GM18505 (cell line): ENCODE measurements around the gene MPP3.

Experiments
- ATAC-seq: cut with Tn5 transposase; IDR thresholded peaks from one replicate; pipeline ENCODE4 v1.9.1; 2021; ENCODE audit not compliant: unreplicated experiment
- POLR2A ChIP-seq: IDR thresholded peaks from 4 replicates; pipeline ENCODE4 v1.6.1; 2011; ENCODE audit warnings: borderline replicate concordance; ENCODE audit not compliant: insufficient read depth, insufficient read length; ENCODE audit errors: extremely low read depth

The MPP3 gene

DNA sequence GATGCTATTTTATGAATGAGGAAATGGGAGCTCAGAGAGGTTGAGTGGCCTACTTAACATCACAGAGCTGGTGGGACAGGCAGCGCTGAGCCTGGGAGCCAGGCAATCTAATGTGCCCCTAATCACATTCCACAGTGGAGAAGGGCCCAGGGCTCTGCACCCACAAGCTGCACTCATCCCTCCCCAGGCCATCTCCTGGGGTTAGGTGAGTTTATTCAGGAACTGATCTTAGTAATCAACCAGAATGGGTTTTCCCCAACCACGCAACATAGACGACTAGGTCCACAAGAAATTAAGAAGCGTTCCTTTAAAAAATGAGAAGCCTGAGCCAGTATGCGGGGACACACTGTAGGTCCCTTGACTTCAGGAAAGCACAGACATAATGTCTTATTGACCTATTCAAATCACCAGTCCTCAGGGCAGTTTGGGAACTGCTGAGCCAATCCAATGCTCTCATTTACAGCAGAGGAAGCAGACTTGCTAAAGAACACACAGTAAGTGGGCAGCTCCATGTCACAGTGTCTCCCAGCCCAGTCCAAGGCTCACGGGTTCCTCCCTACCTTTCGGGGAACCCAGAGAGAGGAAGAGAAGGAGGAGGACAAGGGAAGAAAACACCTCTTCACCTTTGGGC is 2.3 kb downstream of the MPP3 start:
- no peak for TF ChIP-seq POLR2A
- no peak for ATAC-seq

DNA sequence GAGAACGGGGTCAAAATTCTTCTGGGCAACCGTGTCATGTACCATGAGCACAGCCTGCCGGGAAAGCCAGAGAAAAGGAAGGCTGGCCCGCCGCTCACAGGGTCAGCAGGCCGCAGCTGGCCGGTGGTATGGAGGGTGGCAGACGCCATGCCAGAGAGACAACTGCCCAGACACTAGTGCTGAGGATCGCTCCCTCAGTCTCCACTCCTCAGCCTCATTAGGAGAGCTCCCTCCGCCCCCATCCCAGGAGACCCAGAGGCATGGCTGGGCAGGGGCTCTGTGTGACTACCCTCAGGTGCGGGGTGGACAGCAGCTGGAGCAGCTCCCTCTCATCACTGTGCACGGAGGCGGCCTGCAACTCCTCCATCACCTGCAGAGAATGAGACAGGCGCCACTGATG is 3.2 kb downstream of the MPP3 start:
- no peak for TF ChIP-seq POLR2A

DNA sequence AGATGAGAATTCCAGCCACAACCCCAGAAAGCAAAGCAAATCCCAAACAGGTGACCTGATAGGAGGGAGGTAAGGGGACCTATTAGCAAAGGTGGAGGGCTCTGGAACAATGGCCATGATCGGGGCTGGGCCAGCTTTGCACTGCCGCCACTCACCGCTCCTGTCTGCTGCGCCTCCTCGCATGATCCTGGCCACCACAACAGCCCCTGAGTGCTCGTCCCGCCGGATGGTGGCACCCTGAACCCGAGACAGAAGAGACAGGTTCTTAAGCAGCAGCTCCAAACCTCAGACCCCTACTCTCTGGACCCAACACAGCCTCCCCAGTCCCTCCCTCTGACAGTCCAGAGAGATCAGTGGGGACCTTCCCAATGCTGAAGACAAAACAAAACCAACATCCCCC is 5.3 kb downstream of the MPP3 start:
- TF ChIP-seq POLR2A = no peak
- no peak for ATAC-seq

More for the DNA sequence above, 3.2 kb downstream of the MPP3 start:
- ATAC-seq = no peak

DNA sequence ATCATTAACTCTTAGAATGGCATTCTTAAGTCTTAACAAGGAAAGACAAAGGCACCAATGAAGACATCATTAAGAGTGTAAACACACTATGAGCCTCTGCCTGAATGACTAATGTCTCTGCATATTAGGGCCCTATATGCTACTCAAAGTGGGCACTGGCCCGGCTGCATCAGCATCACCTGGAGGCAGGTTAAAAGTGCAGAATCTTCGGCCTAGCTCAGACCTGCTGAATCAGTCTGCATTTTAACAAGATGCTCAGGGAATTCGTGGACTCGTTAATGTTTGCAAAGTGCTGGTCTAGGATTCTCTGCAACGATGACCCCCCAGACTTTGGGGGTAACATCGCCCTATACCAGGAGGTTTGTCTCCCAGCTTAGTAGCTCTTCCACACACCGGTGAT is 6.7 kb downstream of the MPP3 start:
- TF ChIP-seq POLR2A = no peak
- ATAC-seq = no peak

DNA sequence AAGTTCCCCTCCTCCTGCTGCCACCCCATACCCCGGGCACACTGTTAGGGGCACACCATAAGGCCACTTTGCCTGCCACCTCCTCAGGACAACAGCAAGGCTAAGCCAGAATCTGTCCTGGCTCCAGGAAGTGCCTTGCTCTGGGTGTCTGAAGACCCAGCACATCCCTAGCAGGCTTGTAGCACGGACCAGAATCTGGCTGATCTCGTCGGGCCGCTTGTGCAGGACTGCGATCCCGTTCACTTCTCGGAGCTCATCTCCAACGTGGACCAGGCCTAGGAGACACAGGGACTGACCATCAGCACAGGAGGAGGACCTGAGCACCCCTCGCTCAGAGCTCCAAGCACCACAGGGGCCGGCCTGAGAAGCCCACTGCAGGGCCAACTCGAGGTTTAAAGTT is 7.4 kb downstream of the MPP3 start:
- no peak for ATAC-seq
- TF ChIP-seq POLR2A = no peak

DNA sequence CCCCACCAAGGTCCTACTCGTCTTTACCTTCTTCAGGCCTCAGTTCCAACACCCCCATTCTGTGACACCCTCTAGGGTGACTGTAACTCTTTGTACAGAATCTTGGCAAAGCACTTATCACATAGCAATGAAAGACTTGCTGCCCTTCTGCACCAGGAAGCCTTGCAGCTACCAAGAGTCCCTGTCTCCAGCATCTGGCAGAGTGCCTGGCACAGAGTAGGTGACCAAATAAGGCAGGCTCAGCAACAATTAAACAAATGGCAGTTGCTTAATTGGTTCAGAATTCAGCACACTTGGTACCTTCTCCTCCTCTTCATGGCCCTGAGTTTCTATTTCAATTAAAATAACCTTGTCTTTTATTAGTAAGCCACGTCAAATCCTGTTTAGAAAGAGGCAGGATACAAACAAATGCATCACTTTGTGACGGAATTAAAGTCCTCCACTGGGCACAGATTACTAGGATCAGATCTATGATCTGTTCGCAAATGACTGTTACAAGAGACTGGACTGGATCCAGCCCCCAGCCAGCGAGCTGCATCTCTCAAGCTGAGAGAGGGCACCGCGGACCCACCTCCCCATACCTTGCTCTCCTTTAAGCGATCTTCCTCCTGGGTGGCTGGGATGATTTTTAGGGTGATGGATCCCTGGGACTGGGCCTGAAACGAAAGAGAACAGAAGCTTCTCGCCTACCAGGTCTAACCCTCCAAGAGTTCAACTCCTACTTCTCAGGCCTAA is 9.4 kb downstream of the MPP3 start:
- ATAC-seq = no peak
- no peak for TF ChIP-seq POLR2A

DNA sequence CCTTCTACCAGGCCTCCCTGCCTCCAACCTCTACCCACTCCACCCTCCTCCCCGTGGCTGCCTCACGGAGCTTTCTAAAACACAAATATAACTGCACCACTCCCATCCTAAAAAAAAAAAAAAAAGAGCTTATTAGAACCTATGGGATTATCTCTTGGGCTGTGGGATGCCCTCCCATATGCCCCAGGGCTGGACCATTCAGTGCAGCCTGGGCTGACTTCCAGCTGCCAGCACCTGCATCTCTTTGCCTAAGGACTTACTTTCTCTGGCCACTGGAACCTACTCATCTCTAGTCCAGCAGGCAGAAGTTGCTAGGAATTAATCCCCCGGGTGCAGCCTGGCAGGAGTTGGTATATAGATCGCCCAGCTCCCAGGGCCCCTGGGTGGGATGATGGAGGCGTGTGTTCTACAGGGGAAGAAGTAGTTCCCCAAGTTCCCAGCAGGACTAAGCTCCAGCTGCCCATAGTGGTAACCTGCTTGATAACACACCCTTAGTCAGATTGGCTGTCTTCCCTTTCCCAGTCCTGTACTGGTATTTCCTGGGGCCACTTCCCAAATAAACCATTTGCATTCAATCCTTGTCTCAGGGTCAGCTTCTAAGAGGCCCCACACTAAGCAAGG is 10.3 kb downstream of the MPP3 start:
- ATAC-seq = no peak
- no peak for TF ChIP-seq POLR2A

DNA sequence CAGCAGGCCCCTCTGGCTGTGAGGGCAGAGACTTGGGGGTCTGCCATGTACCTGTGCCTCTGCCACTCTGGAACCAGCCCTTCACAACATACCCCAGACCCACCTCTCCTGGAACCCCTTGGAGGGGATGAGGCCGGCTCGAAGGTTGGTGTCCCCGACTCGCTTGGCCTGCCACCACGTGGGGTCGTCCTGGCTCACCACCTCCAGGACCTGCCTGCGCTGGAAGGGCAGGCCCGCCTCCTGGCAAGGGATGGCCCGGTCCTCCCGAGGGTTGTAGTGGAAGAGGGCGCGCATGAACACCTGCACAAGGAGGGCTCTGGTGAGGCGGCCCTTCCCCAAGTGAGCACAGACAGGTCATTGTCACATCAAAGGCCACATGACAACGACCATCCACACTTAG is 12.2 kb downstream of the MPP3 start:
- ATAC-seq = no peak
- TF ChIP-seq POLR2A = no peak

DNA sequence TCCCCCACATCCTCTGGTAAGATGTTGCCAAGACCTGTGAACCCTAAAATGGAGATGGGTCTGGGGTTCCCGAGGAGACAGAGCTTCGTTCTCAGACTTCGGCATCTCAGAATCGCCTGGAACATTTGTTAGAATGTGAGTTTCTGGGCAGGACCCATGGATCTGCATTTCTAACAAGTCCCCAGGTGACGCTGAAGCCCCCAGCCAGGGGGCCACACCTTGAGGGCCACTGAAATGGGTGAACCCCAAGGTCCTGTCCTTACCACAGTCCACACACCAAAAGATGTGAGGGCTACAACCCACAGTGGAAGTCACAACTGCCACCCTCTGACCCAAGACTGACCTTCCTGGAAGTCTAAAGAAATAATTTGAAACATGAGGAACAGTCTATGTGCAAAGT is 14.0 kb downstream of the MPP3 start:
- no peak for ATAC-seq
- no peak for TF ChIP-seq POLR2A

DNA sequence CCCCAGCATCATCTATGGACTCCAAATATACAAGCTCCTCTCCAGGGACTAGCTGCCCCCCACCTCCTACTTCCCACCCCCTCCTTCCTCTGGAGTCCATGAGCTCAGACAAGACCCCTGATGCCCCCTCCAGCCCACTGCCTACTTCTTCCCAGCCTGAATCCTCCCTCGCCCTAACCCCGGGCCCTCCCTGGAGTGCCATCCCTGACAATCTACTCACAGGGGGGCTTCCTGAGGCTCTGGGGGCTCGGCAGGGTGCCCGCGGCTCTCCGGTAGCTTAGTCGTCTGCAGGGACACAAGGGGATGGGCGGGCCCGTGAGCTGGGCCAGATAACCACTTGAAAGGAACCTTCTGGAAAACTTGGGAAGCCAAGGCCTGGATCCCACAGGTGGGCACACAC is 15.1 kb downstream of the MPP3 start:
- ATAC-seq = no peak

DNA sequence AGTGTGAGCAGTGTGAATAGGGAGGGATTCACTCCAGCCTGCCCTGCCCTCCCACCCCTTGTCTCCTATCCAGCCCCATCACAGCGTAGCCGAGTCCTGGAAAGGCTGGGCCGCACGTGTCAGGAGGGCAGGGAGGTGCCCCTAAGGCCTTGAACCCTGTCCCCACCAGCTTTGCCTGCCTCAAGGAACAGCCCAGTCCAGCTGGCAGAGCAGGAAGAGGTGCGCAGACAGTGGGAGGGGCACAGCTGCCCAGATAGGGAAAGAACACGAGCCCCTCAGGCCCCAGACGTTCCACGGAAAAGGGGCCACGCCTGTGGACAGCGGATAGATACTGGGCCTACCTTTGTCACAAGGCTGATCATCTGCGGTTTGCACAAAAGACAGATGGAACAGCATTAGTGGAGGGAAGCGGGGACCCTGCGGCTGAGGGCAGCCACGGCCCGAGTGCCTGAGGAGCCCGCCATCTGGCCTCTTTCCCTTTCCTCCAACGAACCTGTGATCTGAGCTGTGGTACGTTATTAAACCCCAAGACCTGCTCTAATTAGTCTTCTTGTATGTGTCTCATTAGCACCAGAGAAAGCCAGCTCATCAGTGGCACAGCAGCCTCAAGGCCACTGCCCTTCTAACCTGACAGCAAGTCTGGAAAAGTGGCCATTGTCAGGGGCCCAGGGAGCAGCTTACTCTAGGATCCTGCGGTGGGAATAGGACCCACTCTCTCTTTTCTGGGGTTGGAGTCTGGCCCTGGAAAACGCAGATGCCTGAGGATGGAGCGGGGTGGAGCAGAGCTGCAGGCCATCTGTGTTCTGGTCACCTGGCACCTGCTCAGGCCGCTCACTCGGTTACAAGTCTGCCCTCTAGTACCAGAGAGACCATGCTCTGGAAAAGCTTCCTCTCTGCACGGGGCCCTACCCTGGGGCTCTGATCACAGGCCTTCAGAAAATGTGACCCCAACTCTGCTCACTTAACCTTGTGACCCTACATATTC is 16.3 kb downstream of the MPP3 start:
- ATAC-seq = no peak
- no peak for TF ChIP-seq POLR2A

More for the DNA sequence above, 15.1 kb downstream of the MPP3 start:
- TF ChIP-seq POLR2A = no peak

DNA sequence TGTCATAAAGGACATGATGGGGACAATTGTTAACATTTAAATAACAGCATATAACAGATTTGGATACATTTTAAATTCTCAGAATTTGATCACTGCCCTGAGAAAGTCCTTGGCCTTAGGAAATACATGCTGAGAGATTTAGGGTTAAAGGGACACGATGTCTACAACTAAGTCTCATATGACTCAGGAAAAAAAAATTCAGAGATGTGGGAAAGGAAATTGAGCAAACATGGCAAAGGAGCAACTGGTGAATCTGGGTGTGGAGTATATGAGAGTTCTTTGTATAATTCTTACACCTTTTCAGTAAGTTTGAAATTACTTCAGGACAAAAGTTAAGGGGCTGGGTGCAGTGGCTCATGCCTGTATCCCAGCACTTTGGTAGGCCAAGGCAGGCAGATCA is 18.2 kb downstream of the MPP3 start:
- no peak for TF ChIP-seq POLR2A
- no peak for ATAC-seq

DNA sequence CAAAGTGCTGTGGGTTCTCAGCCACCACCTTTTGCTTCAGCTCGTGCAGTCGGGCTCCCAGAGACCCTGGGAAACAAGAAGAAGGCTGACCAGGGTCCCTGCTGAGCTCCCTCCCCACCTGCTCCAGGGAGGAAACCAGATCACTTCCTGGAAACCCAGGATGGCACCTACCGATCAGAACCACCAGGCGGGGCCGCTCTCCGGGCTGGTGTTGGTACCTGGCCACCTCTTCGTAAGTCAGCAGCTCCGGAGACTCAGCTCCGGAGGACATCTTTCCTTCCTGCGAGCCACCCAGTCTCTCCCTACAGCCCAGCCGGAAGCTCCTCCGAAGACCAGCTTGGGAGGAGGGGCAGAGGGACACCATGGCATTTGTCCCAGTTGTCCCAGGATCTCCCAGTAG is 18.9 kb downstream of the MPP3 start:
- TF ChIP-seq POLR2A = no peak
- ATAC-seq = no peak

DNA sequence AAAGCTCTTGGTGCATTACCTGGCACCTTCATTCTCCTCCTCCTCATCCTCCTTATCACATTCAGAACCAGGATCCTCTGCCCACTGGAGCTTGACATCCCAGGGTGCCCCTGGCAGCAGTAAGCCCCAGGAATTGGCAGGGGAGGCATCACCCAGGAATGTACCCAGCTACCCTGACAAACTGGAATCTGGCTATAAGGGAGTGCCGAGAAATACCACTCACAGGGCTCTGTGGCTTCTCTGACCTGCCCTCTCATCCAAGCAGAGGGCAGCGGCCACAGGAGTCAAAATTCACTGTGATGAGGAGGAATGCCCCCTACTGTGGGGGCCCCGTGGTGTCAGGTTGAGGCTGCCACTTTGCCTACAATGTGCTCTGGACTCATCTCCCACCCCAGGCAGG is 19.6 kb downstream of the MPP3 start:
- ATAC-seq = no peak
- no peak for TF ChIP-seq POLR2A
